Measurements from ENCODE around the gene RAP1B. TPM values are rescaled to one million over a fixed set of nuclear protein-coding genes. Genes with fewer than 3 reads are reported as not detected.

Gene RAP1B
- polyA plus RNA-seq, 1 donor (not counting 4 experiments of a cell fraction or from before 2014, with no cell fraction given), result 274 TPM

DNA sequence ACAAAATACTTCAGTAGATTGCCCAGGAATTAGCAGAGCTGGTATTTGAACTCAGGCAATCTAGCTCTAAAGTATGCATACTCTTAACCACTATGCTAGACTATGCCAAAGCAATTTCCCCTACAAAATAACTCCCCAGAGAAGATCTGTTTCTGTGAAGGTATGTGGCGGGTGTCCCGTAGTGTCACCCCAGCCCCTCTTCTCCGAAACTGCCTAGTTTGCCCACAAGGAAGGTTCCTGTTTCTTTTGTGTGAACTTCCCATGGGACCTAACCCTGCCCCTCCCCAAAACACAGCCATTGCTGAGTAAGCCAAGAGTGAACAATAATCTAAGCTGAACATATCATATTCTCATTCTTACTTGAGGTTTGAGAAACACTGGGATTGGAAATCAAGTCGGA, 15.5 kb upstream of the RAP1B start:
- Histone ChIP-seq H3K4me2 (ENCODE audit: control insufficient read depth, extremely low read depth, insufficient read depth, low read depth, low read length) (no peak overlapping the region), H3K9ac (ENCODE audit: control insufficient read depth, extremely low read depth, insufficient read depth, low read length) (no peak overlapping the region), H3K4me3 (ENCODE audit: control insufficient read depth in 2 of 3, extremely low read depth in 1 of 3, insufficient read depth in 2 of 3, low read depth in 1 of 3, low read length in 3 of 3) (no peak overlapping the region), H3K9me1 (ENCODE audit: control insufficient read depth, extremely low read depth, insufficient read depth, low read length) (no peaks in the 10 kb centered on the region), H3K36me3 (ENCODE audit: control insufficient read depth in 2 of 2, extremely low read depth in 1 of 2, insufficient read depth in 2 of 2, low read length in 2 of 2) (no peaks in the 10 kb centered on the region), H3K4me1 (ENCODE audit: control insufficient read depth, extremely low read depth, insufficient read depth, low read length) (no peaks in the 10 kb centered on the region), H4K20me1 (ENCODE audit: control insufficient read depth, extremely low read depth, insufficient read depth, low read length) (no peaks in the 10 kb centered on the region), H3K27ac (ENCODE audit: control insufficient read depth, insufficient read depth, low read length) (no peak overlapping the region), H3K9me3 (ENCODE audit: control insufficient read depth, low read depth, low read length) (no peaks in the 10 kb centered on the region), H3K79me2 (ENCODE audit: control insufficient read depth, insufficient read depth, low read length) (no peaks in the 10 kb centered on the region), H3K27me3 (ENCODE audit: control insufficient read depth, extremely low read depth, insufficient read depth, low read length) (no peaks in the 10 kb centered on the region), H2AFZ (ENCODE audit: control insufficient read depth, low read length) (no peak overlapping the region)
- TF ChIP-seq, protein P1, sequence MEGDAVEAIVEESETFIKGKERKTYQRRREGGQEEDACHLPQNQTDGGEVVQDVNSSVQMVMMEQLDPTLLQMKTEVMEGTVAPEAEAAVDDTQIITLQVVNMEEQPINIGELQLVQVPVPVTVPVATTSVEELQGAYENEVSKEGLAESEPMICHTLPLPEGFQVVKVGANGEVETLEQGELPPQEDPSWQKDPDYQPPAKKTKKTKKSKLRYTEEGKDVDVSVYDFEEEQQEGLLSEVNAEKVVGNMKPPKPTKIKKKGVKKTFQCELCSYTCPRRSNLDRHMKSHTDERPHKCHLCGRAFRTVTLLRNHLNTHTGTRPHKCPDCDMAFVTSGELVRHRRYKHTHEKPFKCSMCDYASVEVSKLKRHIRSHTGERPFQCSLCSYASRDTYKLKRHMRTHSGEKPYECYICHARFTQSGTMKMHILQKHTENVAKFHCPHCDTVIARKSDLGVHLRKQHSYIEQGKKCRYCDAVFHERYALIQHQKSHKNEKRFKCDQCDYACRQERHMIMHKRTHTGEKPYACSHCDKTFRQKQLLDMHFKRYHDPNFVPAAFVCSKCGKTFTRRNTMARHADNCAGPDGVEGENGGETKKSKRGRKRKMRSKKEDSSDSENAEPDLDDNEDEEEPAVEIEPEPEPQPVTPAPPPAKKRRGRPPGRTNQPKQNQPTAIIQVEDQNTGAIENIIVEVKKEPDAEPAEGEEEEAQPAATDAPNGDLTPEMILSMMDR (optimal IDR thresholded peaks at IDR 0.05 in 1 of 3, IDR thresholded peaks at IDR 0.05 in 1 of 3, conservative IDR thresholded peaks at IDR 0.05 in 1 of 3; ENCODE audit: extremely low read depth in 1 of 3, insufficient read depth in 2 of 3, low read length in 3 of 3), result no peak
- TF ChIP-seq EZH2 (IDR thresholded peaks at IDR 0.05; ENCODE audit: low read length), result no peak
- dilution Hi-C loops (cut with MboI; ENCODE audit: extremely low pct_ligation_motif_present, low sequenced_read_pairs), result no loop called here
- DNase-seq (ENCODE audit: low read depth, low spot score) (no peak), FAIRE-seq (no peak)

- H3K4me1 ChIP-seq (ENCODE audit: control insufficient read depth, extremely low read depth, insufficient read depth, low read length), result no peaks in the 10 kb centered on the region
- H3K79me2 ChIP-seq (ENCODE audit: control insufficient read depth, insufficient read depth, low read length), result no peaks in the 10 kb centered on the region
- H3K9me1 ChIP-seq (ENCODE audit: control insufficient read depth, extremely low read depth, insufficient read depth, low read length), result no peaks in the 10 kb centered on the region
- H4K20me1 ChIP-seq (ENCODE audit: control insufficient read depth, extremely low read depth, insufficient read depth, low read length), result no peaks in the 10 kb centered on the region
- H2AFZ ChIP-seq (ENCODE audit: control insufficient read depth, low read length), result no peak overlapping the region
- H3K9me3 ChIP-seq (ENCODE audit: control insufficient read depth, low read depth, low read length), result no peaks in the 10 kb centered on the region
- TF ChIP-seq EZH2 (IDR thresholded peaks at IDR 0.05; ENCODE audit: low read length), result no peak
- TF ChIP-seq, protein P1 (optimal IDR thresholded peaks at IDR 0.05 in 1 of 3, IDR thresholded peaks at IDR 0.05 in 1 of 3, conservative IDR thresholded peaks at IDR 0.05 in 1 of 3; ENCODE audit: extremely low read depth in 1 of 3, insufficient read depth in 2 of 3, low read length in 3 of 3), result no peak
- H3K27me3 ChIP-seq (ENCODE audit: control insufficient read depth, extremely low read depth, insufficient read depth, low read length), result no peaks in the 10 kb centered on the region
- H3K4me3 ChIP-seq (ENCODE audit: control insufficient read depth in 2 of 3, extremely low read depth in 1 of 3, insufficient read depth in 2 of 3, low read depth in 1 of 3, low read length in 3 of 3), result no peak overlapping the region
- no peaks in the 10 kb centered on the region for H3K36me3 ChIP-seq (ENCODE audit: control insufficient read depth in 2 of 2, extremely low read depth in 1 of 2, insufficient read depth in 2 of 2, low read length in 2 of 2)
- DNase-seq (ENCODE audit: low read depth, low spot score), result no peak
- no peak overlapping the region for H3K9ac ChIP-seq (ENCODE audit: control insufficient read depth, extremely low read depth, insufficient read depth, low read length)
- FAIRE-seq, result no peak
- H3K27ac ChIP-seq (ENCODE audit: control insufficient read depth, insufficient read depth, low read length), result no peak overlapping the region
- H3K4me2 ChIP-seq (ENCODE audit: control insufficient read depth, extremely low read depth, insufficient read depth, low read depth, low read length), result no peak overlapping the region
- dilution Hi-C loops (cut with MboI; ENCODE audit: extremely low pct_ligation_motif_present, low sequenced_read_pairs), result no loop called here
Measured at GRCh38 chr12:68601767-68602166, 8.9 kb upstream of the RAP1B start.
